HepG2 (cell line): ENCODE measurements around the gene PGRMC2. TPM values are rescaled to one million over a fixed set of nuclear protein-coding genes. Genes with fewer than 3 reads are reported as not detected.

ENCODE experiments used
- CEBPG ChIP-seq: IDR thresholded peaks from 2 replicates; pipeline ENCODE4 v1.6.1; 2016
- KDM5B ChIP-seq: sonication (generic); formaldehyde crosslinking; IDR thresholded peaks from 2 replicates; pipeline ENCODE4 v1.4.0; 2020; ENCODE audit warnings: missing genetic modification reagents, mild to moderate bottlenecking, borderline replicate concordance
- NFATC3 ChIP-seq: sonication (generic); formaldehyde crosslinking; IDR thresholded peaks from 2 replicates; pipeline ENCODE4 v1.5.1; 2020; ENCODE audit warnings: mild to moderate bottlenecking, missing genetic modification reagents
- PCBP2 ChIP-seq: fragments of 200-400 bp; formaldehyde crosslinking; optimal IDR thresholded peaks from 2 replicates; pipeline ENCODE3; 2018; ENCODE audit warnings: low read length, low read depth; ENCODE audit not compliant: poor library complexity, severe bottlenecking
- SMAD1 ChIP-seq: sonication (generic); formaldehyde crosslinking; IDR thresholded peaks from 2 replicates; pipeline ENCODE4 v1.4.0; 2020; ENCODE audit warnings: missing genetic modification reagents, low read depth, mild to moderate bottlenecking, borderline replicate concordance
- ZMAT3 ChIP-seq: sonication (generic); formaldehyde crosslinking; conservative IDR thresholded peaks from 2 replicates; pipeline ENCODE4 v1.7.0; 2021; ENCODE audit warnings: missing genetic modification reagents
- ZNF121 ChIP-seq: sonication (generic); formaldehyde crosslinking; IDR thresholded peaks from 2 replicates; pipeline ENCODE4 v1.5.0; 2020; ENCODE audit warnings: mild to moderate bottlenecking, missing genetic modification reagents
- ZNF20 ChIP-seq: sonication (generic); formaldehyde crosslinking; IDR thresholded peaks from 2 replicates; pipeline ENCODE4 v1.4.0; 2020; ENCODE audit warnings: mild to moderate bottlenecking, moderate library complexity, missing genetic modification reagents
- ZNF484 ChIP-seq: sonication (generic); formaldehyde crosslinking; IDR thresholded peaks from 2 replicates; pipeline ENCODE4 v1.5.1; 2020; ENCODE audit warnings: mild to moderate bottlenecking, low read depth, missing genetic modification reagents, borderline replicate concordance
- ZNF547 ChIP-seq: sonication (generic); formaldehyde crosslinking; IDR thresholded peaks from 2 replicates; pipeline ENCODE4 v1.5.1; 2020; ENCODE audit warnings: mild to moderate bottlenecking, missing genetic modification reagents
- ZNF660 ChIP-seq: sonication (generic); formaldehyde crosslinking; IDR thresholded peaks from 2 replicates; pipeline ENCODE4 v1.5.1; 2020; ENCODE audit warnings: mild to moderate bottlenecking, low read depth, missing genetic modification reagents, borderline replicate concordance
- ZNF780A ChIP-seq: sonication (generic); formaldehyde crosslinking; IDR thresholded peaks from 2 replicates; pipeline ENCODE4 v1.8.0; 2022; ENCODE audit warnings: mild to moderate bottlenecking, missing genetic modification reagents, moderate library complexity
- ZNF850 ChIP-seq: sonication (generic); formaldehyde crosslinking; conservative IDR thresholded peaks from 2 replicates; pipeline ENCODE4 v1.9.0; 2021; ENCODE audit warnings: mild to moderate bottlenecking, missing genetic modification reagents
- ZSCAN31 ChIP-seq: sonication (generic); formaldehyde crosslinking; IDR thresholded peaks from 2 replicates; pipeline ENCODE4 v1.5.0; 2020; ENCODE audit warnings: low read depth, mild to moderate bottlenecking, missing genetic modification reagents
- polyA plus RNA-seq, 8 experiments: library from polyadenylated mRNA; depleted of rRNA in 3 of 8; stranded (reverse) in 7 of 8; unstranded in 1 of 8; fragments of >200 nt; fragmentation: Illumina TruSeq in 4 of 8; extraction: Trizol in 4 of 8; gene quantifications; 2 replicates each; pipeline versions ENCODE4 v1.2.1 to v1.2.3, GENCODE V29; 2011 to 2016; ENCODE audit warnings: low read depth in 4 of 8, missing spikeins in 1 of 8, mixed read lengths in 1 of 8; ENCODE audit not compliant: insufficient read depth in 1 of 8
- total RNA-seq, 5 experiments: library from RNA; depleted of rRNA; stranded (reverse); fragments of >200 nt; fragmentation: Illumina TruSeq; extraction: Trizol; gene quantifications; 2 replicates each; pipeline ENCODE4 v1.2.3, GENCODE V29; 2016; ENCODE audit warnings: low read depth in 1 of 5
- TF ChIP-seq, protein P1 (sequence below), 2 experiments: sonication (generic) in 1 of 2; formaldehyde crosslinking in 1 of 2; IDR thresholded peaks; 2 replicates each; pipeline versions ENCODE4 v1.4.0 to v1.6.1; 2018 to 2020; ENCODE audit warnings: missing genetic modification reagents in 2 of 2, borderline replicate concordance in 1 of 2, low read depth in 1 of 2, mild to moderate bottlenecking in 1 of 2, missing biosample characterization in 1 of 2
- TF ChIP-seq, protein P2 (sequence below): sonication (generic); formaldehyde crosslinking; IDR thresholded peaks from 2 replicates; pipeline ENCODE4 v1.9.0; 2021; ENCODE audit warnings: missing genetic modification reagents, borderline replicate concordance
- TF ChIP-seq, protein P3 (sequence below): sonication (generic); formaldehyde crosslinking; IDR thresholded peaks from 2 replicates; pipeline ENCODE4 v1.4.0; 2020; ENCODE audit warnings: mild to moderate bottlenecking, missing genetic modification reagents
- TF ChIP-seq, protein P4 (sequence below): sonication (generic); formaldehyde crosslinking; IDR thresholded peaks from 2 replicates; pipeline ENCODE4 v1.4.0; 2020; ENCODE audit warnings: mild to moderate bottlenecking, missing genetic modification reagents

Gene PGRMC2
- total and polyA plus RNA-seq, 2 of the 13 experiments (the other 11 are each of a cell fraction or from before 2014, with no cell fraction given): 16.0 to 19.8 TPM

DNA sequence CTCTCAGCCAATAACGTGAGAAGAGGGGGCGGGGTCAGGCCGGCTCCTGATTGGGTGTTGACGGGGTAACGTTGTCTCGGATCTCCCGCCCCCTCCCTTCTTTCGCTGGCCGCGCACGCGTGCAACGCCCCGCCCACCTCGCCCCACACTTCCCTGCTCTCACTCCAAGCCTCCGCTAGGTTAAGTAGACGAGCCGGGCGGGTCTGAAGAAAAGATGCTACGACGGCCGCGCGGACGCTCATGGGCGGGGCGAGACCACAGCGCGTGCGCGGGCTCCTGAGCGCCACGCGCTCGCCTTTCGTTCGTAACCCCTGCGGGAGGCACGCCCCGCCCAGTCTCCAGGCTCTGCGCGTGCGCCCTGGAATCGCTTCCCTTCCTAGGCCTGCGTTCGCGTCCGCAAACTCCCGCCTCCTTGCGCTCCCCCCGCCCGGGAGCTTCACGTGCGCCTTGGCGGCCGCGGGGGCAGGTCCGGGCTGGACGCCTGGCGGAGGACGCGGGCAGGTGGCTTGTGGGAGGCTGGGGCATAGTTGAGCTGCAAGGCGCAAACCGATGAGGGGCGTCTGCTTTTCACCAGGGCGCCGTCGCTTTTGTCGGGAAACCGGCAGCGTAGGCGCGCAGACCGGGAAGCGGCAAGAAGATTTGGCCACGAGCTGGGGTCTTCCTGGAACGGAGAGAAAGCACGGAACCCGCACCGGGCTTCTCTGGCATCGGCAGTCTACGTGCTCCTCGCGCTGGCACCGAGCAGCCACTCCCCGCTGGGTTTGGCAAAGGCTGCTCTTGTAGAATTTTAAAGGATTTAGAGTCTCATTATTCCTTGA, 467 bp upstream of the PGRMC2 start (continued):
- TF ChIP-seq KDM5B (peak; percentile 99), CEBPG (CRISPR knock-in tag) (peak; percentile 62; the same call in 1 of the 2 replicates), PCBP2 (no peak), NFATC3 (peak; percentile 100), ZMAT3 (CRISPR knock-in tag) (peak; percentile 96), ZSCAN31 (CRISPR knock-in tag) (peak; percentile 84; the same call in 1 of the 2 replicates), ZNF20 (CRISPR knock-in tag) (peak; percentile 94; the same call in 1 of the 2 replicates), ZNF780A (CRISPR knock-in tag) (peak; percentile 98), ZNF850 (CRISPR knock-in tag) (no peak), ZNF660 (CRISPR knock-in tag) (0 out of 2 replicates have a peak, but pooled peaks have one; percentile 50), ZNF484 (CRISPR knock-in tag) (0 out of 2 replicates have a peak, but pooled peaks have one; percentile 81), SMAD1 (CRISPR knock-in tag) (peak; percentile 73; the same call in 1 of the 2 replicates), ZNF547 (CRISPR knock-in tag) (peak; percentile 98), ZNF121 (CRISPR knock-in tag) (peak; percentile 62)
- TF ChIP-seq, protein P1, sequence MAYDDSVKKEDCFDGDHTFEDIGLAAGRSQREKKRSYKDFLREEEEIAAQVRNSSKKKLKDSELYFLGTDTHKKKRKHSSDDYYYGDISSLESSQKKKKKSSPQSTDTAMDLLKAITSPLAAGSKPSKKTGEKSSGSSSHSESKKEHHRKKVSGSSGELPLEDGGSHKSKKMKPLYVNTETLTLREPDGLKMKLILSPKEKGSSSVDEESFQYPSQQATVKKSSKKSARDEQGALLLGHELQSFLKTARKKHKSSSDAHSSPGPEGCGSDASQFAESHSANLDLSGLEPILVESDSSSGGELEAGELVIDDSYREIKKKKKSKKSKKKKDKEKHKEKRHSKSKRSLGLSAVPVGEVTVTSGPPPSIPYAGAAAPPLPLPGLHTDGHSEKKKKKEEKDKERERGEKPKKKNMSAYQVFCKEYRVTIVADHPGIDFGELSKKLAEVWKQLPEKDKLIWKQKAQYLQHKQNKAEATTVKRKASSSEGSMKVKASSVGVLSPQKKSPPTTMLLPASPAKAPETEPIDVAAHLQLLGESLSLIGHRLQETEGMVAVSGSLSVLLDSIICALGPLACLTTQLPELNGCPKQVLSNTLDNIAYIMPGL (CRISPR knock-in tag; IDR thresholded peaks at IDR 0.05; ENCODE audit: borderline replicate concordance in 1 of 2, low read depth in 1 of 2): peak; percentile 84 to 91
- TF ChIP-seq, protein P2, sequence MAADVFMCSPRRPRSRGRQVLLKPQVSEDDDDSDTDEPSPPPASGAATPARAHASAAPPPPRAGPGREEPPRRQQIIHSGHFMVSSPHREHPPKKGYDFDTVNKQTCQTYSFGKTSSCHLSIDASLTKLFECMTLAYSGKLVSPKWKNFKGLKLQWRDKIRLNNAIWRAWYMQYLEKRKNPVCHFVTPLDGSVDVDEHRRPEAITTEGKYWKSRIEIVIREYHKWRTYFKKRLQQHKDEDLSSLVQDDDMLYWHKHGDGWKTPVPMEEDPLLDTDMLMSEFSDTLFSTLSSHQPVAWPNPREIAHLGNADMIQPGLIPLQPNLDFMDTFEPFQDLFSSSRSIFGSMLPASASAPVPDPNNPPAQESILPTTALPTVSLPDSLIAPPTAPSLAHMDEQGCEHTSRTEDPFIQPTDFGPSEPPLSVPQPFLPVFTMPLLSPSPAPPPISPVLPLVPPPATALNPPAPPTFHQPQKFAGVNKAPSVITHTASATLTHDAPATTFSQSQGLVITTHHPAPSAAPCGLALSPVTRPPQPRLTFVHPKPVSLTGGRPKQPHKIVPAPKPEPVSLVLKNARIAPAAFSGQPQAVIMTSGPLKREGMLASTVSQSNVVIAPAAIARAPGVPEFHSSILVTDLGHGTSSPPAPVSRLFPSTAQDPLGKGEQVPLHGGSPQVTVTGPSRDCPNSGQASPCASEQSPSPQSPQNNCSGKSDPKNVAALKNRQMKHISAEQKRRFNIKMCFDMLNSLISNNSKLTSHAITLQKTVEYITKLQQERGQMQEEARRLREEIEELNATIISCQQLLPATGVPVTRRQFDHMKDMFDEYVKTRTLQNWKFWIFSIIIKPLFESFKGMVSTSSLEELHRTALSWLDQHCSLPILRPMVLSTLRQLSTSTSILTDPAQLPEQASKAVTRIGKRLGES (CRISPR knock-in tag): peak; percentile 94
- TF ChIP-seq, protein P3, sequence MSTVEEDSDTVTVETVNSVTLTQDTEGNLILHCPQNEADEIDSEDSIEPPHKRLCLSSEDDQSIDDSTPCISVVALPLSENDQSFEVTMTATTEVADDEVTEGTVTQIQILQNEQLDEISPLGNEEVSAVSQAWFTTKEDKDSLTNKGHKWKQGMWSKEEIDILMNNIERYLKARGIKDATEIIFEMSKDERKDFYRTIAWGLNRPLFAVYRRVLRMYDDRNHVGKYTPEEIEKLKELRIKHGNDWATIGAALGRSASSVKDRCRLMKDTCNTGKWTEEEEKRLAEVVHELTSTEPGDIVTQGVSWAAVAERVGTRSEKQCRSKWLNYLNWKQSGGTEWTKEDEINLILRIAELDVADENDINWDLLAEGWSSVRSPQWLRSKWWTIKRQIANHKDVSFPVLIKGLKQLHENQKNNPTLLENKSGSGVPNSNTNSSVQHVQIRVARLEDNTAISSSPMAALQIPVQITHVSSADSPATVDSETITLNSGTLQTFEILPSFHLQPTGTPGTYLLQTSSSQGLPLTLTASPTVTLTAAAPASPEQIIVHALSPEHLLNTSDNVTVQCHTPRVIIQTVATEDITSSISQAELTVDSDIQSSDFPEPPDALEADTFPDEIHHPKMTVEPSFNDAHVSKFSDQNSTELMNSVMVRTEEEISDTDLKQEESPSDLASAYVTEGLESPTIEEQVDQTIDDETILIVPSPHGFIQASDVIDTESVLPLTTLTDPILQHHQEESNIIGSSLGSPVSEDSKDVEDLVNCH: no peak
- TF ChIP-seq, protein P4, sequence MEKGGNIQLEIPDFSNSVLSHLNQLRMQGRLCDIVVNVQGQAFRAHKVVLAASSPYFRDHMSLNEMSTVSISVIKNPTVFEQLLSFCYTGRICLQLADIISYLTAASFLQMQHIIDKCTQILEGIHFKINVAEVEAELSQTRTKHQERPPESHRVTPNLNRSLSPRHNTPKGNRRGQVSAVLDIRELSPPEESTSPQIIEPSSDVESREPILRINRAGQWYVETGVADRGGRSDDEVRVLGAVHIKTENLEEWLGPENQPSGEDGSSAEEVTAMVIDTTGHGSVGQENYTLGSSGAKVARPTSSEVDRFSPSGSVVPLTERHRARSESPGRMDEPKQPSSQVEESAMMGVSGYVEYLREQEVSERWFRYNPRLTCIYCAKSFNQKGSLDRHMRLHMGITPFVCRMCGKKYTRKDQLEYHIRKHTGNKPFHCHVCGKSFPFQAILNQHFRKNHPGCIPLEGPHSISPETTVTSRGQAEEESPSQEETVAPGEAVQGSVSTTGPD (CRISPR knock-in tag): no peak
